Endothelial cell of umbilical vein (primary cell): Measurements from ENCODE around the gene LHPP. TPM values are rescaled to one million over a fixed set of nuclear protein-coding genes. Genes with fewer than 3 reads are reported as not detected.

Experiments used
- BruUV-seq: library from RNA; stranded (reverse); fragments of 400-500 nt; replicated peaks from 2 replicates; lab custom pipeline; 2021; lab: Mats Ljungman, UMichigan
- CTCF ChIA-PET: fragments of 300-600, 350-600 bp; sonication (Branson Sonifier 250); formaldehyde crosslinking; loops from one replicate; lab custom pipeline; 2021; ENCODE audit warnings: antibody characterized with exemption, inconsistent platforms; lab: Charles Lee
- POLR2A ChIA-PET: fragments of 300-600, 350-600 bp; sonication (Branson Sonifier 250); formaldehyde crosslinking; loops from one replicate; lab custom pipeline; 2021; ENCODE audit warnings: antibody characterized with exemption, inconsistent platforms; lab: Charles Lee
- DNase-seq: peaks from one replicate; pipeline ENCODE4 v3.0.0-alpha.2; 2011; ENCODE audit warnings: low read depth, low spot score
- FAIRE-seq: peaks from 2 replicates; lab custom pipeline; 2011; peaks lifted over from hg19 to GRCh38; lab: Jason Lieb, UNC
- H2AFZ ChIP-seq: 2 replicates; pipeline ENCODE4 v1.6.0; 2012; ENCODE audit warnings: low read depth, low read length, control low read depth, inconsistent platforms
- H3K27ac ChIP-seq: 2 replicates; pipeline ENCODE4 v1.5.1; 2011; ENCODE audit warnings: low read depth, mild to moderate bottlenecking, control low read depth, low read length, moderate library complexity; ENCODE audit not compliant: insufficient read depth
- H3K27me3 ChIP-seq, 2 experiments: 2 replicates each; pipeline versions ENCODE4 v1.6.0 to v1.6.1; 2011; ENCODE audit warnings: low read length in 2 of 2, mixed read lengths in 1 of 2; ENCODE audit not compliant: control insufficient read depth in 2 of 2, insufficient read depth in 2 of 2
- H3K36me3 ChIP-seq, 2 experiments: 2 replicates in 1 of 2; 3 replicates in 1 of 2; pipeline ENCODE4 v1.5.1; 2011; ENCODE audit warnings: low read length in 2 of 2, mild to moderate bottlenecking in 1 of 2, moderate library complexity in 1 of 2; ENCODE audit not compliant: control insufficient read depth in 2 of 2, insufficient read depth in 2 of 2; ENCODE audit errors: extremely low read depth in 1 of 2
- H3K4me1 ChIP-seq: 3 replicates; pipeline ENCODE4 v1.5.1; 2011; ENCODE audit warnings: mild to moderate bottlenecking, low read length; ENCODE audit not compliant: control insufficient read depth, insufficient read depth; ENCODE audit errors: extremely low read depth
- H3K4me2 ChIP-seq: 2 replicates; pipeline ENCODE4 v1.6.1; 2011; ENCODE audit warnings: low read length, control low read depth, mixed read lengths; ENCODE audit not compliant: insufficient read depth
- H3K4me3 ChIP-seq, 3 experiments: fragments of 200-600 bp in 1 of 3; sonication (generic), shearing (Covaris generic) in 1 of 3; replicated peaks in 1 of 3; 2 replicates each; pipeline ENCODE4 v1.5.1; 2011 to 2016; ENCODE audit warnings: control low read depth in 3 of 3, low read length in 3 of 3, mild to moderate bottlenecking in 2 of 3, inconsistent platforms in 1 of 3, low read depth in 1 of 3, moderate library complexity in 1 of 3; ENCODE audit not compliant: insufficient read depth in 1 of 3
- H3K79me2 ChIP-seq: 2 replicates; pipeline ENCODE4 v1.6.0; 2012; ENCODE audit warnings: low read length, inconsistent platforms; ENCODE audit not compliant: control insufficient read depth, insufficient read depth
- H3K9ac ChIP-seq: replicated peaks from 2 replicates; pipeline ENCODE3; 2011; ENCODE audit warnings: low read length, control low read depth; ENCODE audit not compliant: insufficient read depth; ENCODE audit errors: extremely low read depth
- H3K9me1 ChIP-seq: replicated peaks from 3 replicates; pipeline ENCODE4 v1.6.0; 2011; ENCODE audit warnings: mild to moderate bottlenecking, low read length; ENCODE audit not compliant: control insufficient read depth, insufficient read depth; ENCODE audit errors: extremely low read depth
- H3K9me3 ChIP-seq: replicated peaks from 2 replicates; pipeline ENCODE4 v1.5.1; 2012; ENCODE audit warnings: low read length, inconsistent platforms; ENCODE audit not compliant: control insufficient read depth, insufficient read depth
- H4K20me1 ChIP-seq: replicated peaks from 2 replicates; pipeline ENCODE3; 2011; ENCODE audit warnings: mild to moderate bottlenecking, low read length; ENCODE audit not compliant: control insufficient read depth, insufficient read depth; ENCODE audit errors: extremely low read depth
- CTCF ChIP-seq, 2 donors: IDR thresholded peaks; 1 replicate in 1 of 2; 2 replicates in 1 of 2; pipeline ENCODE4 v1.5.1; 2011; ENCODE audit warnings: low read length in 2 of 2, mild to moderate bottlenecking in 2 of 2, moderate library complexity in 2 of 2, control low read depth in 1 of 2, inconsistent platforms in 1 of 2, low read depth in 1 of 2; ENCODE audit not compliant: insufficient read depth in 1 of 2; ENCODE audit errors: extremely low read depth in 1 of 2
- EZH2 ChIP-seq: IDR thresholded peaks from 2 replicates; pipeline ENCODE4 v1.6.1; 2012; ENCODE audit warnings: borderline replicate concordance, low read depth, mild to moderate bottlenecking, moderate library complexity, low read length, inconsistent platforms; ENCODE audit not compliant: severe bottlenecking
- FOS ChIP-seq: IDR thresholded peaks from 2 replicates; pipeline ENCODE4 v1.6.1; 2011; ENCODE audit warnings: mild to moderate bottlenecking, low read length, moderate library complexity, borderline replicate concordance; ENCODE audit not compliant: insufficient read depth
- GATA2 ChIP-seq: IDR thresholded peaks from 2 replicates; pipeline ENCODE4 v1.7.0; 2011; ENCODE audit warnings: low read depth, mild to moderate bottlenecking, moderate library complexity, mixed read lengths, low read length; ENCODE audit not compliant: insufficient read length, insufficient read depth
- JUN ChIP-seq: IDR thresholded peaks from 2 replicates; pipeline ENCODE4 v1.6.1; 2011; ENCODE audit warnings: borderline replicate concordance, low read depth; ENCODE audit not compliant: insufficient read length, insufficient read depth
- MAX ChIP-seq: IDR thresholded peaks from 2 replicates; pipeline ENCODE4 v1.6.1; 2011; ENCODE audit not compliant: insufficient read depth, insufficient read length
- MYC ChIP-seq: IDR thresholded peaks from one replicate; pipeline ENCODE4 v1.6.1; 2011; ENCODE audit warnings: mild to moderate bottlenecking, low read depth, low read length
- POLR2A ChIP-seq: IDR thresholded peaks from 2 replicates; pipeline ENCODE4 v1.6.1; 2012; ENCODE audit warnings: low read depth, mild to moderate bottlenecking, control low read depth, low read length
- POLR2AphosphoS5 ChIP-seq: IDR thresholded peaks from 2 replicates; pipeline ENCODE4 v1.6.1; 2012; ENCODE audit warnings: low read depth, mild to moderate bottlenecking, control low read depth, low read length, moderate library complexity; ENCODE audit not compliant: insufficient read depth
- dilution Hi-C: fragments of 300-500 bp; cut with MboI; formaldehyde crosslinking; loops from one replicate; pipeline ENCODE4 v1.15.0; 2019; ENCODE audit warnings: low sequenced_read_pairs; ENCODE audit not compliant: extremely low pct_ligation_motif_present
- intact Hi-C: fragments of 100-400 bp; cut with micrococcal nuclease; formaldehyde crosslinking; loops from one replicate; pipeline ENCODE4 v1.10.0; 2022
- polyA plus RNA-seq, 4 experiments: library from polyadenylated mRNA; depleted of rRNA in 3 of 4; stranded (reverse) in 3 of 4; unstranded in 1 of 4; fragments of >200 nt; gene quantifications; 2 replicates each; pipeline versions ENCODE4 v1.2.1 to v1.2.3, GENCODE V29; 2011 to 2012; ENCODE audit warnings: missing spikeins in 1 of 4
- total RNA-seq: library from RNA; stranded (reverse); gene quantifications from 2 replicates; pipeline ENCODE4 v1.2.3, GENCODE V29; 2021

LHPP gene
- total and polyA plus RNA-seq, 2 donors (not counting 3 experiments of a cell fraction or from before 2014, with no cell fraction given): 5.8 to 11.2 TPM

- TF ChIP-seq CTCF (IDR thresholded peaks at IDR 0.05; ENCODE audit: extremely low read depth in 1 of 2, insufficient read depth in 1 of 2, low read depth in 1 of 2, low read length in 2 of 2) (no peak), MYC (no peak), POLR2A (no peak), JUN (no peak), FOS (no peak), MAX (no peak), EZH2 (no peak), GATA2 (no peak), POLR2AphosphoS5 (no peak)
- no peaks in the 10 kb centered on the region for H3K9me3 ChIP-seq
- H3K9me1 ChIP-seq: no peaks in the 10 kb centered on the region
- DNase-seq: no peak
- H3K36me3 ChIP-seq: no peaks in the 10 kb centered on the region
- H3K79me2 ChIP-seq: no peaks in the 10 kb centered on the region
- BruUV-seq: no TSS peak
- ChIA-PET POLR2A (no interaction called here), CTCF (no interaction called here)
- dilution Hi-C loops: no loop called here
- no peak overlapping the region for H3K9ac ChIP-seq
- no peaks in the 10 kb centered on the region for H3K4me1 ChIP-seq
- no peak overlapping the region for H2AFZ ChIP-seq
- FAIRE-seq: no peak
- no peak overlapping the region for H3K4me3 ChIP-seq
- H4K20me1 ChIP-seq: no peaks in the 10 kb centered on the region
- H3K4me2 ChIP-seq: no peak overlapping the region
- H3K27ac ChIP-seq: no peak overlapping the region
- H3K27me3 ChIP-seq: no peaks in the 10 kb centered on the region
- intact Hi-C loops: no loop called here
Measured at GRCh38 chr10:124572751-124573150, 111.1 kb downstream of the LHPP start.
